ENCODE data around the gene SUMF2. TPM values are rescaled to one million over a fixed set of nuclear protein-coding genes. Genes with fewer than 3 reads are reported as not detected.

The SUMF2 gene
- total and polyA plus RNA-seq, 2 of the 13 experiments (the other 11 are each of a cell fraction or from before 2014, with no cell fraction given), result 48.9 to 54.4 TPM

DNA sequence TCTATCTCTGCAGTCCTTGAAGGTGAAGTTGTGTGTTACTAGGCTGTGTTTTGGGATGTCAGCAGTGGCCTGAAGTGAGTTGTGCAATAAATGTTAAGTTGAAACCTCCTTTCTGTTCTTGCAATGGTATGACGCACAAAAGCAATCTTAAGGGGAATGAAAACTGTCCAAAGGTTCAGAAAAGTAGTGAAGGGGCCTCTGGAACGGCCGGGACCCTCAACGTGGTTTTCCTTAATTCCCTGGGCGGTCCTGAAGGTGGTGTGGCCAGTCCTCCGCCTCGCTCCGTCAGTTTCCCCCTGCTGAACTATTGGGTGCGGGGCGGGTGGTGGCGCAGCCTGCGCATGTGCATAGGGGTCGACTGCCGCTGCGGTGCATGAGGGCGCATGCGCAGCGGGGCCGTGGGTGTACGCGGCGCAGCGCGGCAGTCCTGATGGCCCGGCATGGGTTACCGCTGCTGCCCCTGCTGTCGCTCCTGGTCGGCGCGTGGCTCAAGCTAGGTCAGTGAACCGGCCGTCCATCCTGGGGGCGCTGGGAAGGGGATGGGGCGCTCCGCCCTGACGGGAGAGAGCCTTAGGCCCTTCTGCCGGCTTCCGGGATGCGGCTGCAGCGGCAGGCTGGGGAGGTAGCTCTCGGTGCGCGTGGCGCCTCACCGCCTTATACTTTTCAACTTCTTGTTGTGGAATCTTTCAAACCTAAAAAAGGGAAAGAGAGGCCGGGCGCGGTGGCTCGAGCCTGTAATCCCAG, at the start of gene SUMF2 (continued):
- TF ChIP-seq KDM4B (CRISPR knock-in tag; IDR thresholded peaks at IDR 0.05) (0 out of 2 replicates have a peak, but pooled peaks have one; percentile 34), SNAPC4 (CRISPR knock-in tag; IDR thresholded peaks at IDR 0.05) (no peak), ZNF20 (CRISPR knock-in tag; IDR thresholded peaks at IDR 0.05) (no peak), SNAPC5 (CRISPR knock-in tag; IDR thresholded peaks at IDR 0.05; ENCODE audit: borderline replicate concordance) (no peak), GLI4 (CRISPR knock-in tag; IDR thresholded peaks at IDR 0.05; ENCODE audit: borderline replicate concordance) (no peak), POGZ (CRISPR knock-in tag; IDR thresholded peaks at IDR 0.05) (peak; percentile 92), ZNF30 (CRISPR knock-in tag; IDR thresholded peaks at IDR 0.05) (no peak), SMC3 (IDR thresholded peaks at IDR 0.05; ENCODE audit: low read length) (no peak), HIVEP1 (CRISPR knock-in tag; IDR thresholded peaks at IDR 0.05) (peak; percentile 86; the same call in 1 of the 2 replicates), ZBTB20 (CRISPR knock-in tag; IDR thresholded peaks at IDR 0.05; ENCODE audit: borderline replicate concordance, low read depth) (peak; percentile 65; the same call in 1 of the 2 replicates), ZNF383 (CRISPR knock-in tag; IDR thresholded peaks at IDR 0.05; ENCODE audit: borderline replicate concordance) (no peak), ZMYM2 (CRISPR knock-in tag; IDR thresholded peaks at IDR 0.05) (no peak), ZNF317 (CRISPR knock-in tag; IDR thresholded peaks at IDR 0.05) (peak; percentile 65; the same call in 1 of the 2 replicates)
- TF ChIP-seq, protein P1, sequence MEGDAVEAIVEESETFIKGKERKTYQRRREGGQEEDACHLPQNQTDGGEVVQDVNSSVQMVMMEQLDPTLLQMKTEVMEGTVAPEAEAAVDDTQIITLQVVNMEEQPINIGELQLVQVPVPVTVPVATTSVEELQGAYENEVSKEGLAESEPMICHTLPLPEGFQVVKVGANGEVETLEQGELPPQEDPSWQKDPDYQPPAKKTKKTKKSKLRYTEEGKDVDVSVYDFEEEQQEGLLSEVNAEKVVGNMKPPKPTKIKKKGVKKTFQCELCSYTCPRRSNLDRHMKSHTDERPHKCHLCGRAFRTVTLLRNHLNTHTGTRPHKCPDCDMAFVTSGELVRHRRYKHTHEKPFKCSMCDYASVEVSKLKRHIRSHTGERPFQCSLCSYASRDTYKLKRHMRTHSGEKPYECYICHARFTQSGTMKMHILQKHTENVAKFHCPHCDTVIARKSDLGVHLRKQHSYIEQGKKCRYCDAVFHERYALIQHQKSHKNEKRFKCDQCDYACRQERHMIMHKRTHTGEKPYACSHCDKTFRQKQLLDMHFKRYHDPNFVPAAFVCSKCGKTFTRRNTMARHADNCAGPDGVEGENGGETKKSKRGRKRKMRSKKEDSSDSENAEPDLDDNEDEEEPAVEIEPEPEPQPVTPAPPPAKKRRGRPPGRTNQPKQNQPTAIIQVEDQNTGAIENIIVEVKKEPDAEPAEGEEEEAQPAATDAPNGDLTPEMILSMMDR (CRISPR knock-in tag; IDR thresholded peaks at IDR 0.05), result peak; percentile 63
- TF ChIP-seq, protein P2, sequence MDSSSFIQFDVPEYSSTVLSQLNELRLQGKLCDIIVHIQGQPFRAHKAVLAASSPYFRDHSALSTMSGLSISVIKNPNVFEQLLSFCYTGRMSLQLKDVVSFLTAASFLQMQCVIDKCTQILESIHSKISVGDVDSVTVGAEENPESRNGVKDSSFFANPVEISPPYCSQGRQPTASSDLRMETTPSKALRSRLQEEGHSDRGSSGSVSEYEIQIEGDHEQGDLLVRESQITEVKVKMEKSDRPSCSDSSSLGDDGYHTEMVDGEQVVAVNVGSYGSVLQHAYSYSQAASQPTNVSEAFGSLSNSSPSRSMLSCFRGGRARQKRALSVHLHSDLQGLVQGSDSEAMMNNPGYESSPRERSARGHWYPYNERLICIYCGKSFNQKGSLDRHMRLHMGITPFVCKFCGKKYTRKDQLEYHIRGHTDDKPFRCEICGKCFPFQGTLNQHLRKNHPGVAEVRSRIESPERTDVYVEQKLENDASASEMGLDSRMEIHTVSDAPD (CRISPR knock-in tag; IDR thresholded peaks at IDR 0.05), result peak; percentile 82; the same call in 1 of the 2 replicates
- TF ChIP-seq, protein P3, sequence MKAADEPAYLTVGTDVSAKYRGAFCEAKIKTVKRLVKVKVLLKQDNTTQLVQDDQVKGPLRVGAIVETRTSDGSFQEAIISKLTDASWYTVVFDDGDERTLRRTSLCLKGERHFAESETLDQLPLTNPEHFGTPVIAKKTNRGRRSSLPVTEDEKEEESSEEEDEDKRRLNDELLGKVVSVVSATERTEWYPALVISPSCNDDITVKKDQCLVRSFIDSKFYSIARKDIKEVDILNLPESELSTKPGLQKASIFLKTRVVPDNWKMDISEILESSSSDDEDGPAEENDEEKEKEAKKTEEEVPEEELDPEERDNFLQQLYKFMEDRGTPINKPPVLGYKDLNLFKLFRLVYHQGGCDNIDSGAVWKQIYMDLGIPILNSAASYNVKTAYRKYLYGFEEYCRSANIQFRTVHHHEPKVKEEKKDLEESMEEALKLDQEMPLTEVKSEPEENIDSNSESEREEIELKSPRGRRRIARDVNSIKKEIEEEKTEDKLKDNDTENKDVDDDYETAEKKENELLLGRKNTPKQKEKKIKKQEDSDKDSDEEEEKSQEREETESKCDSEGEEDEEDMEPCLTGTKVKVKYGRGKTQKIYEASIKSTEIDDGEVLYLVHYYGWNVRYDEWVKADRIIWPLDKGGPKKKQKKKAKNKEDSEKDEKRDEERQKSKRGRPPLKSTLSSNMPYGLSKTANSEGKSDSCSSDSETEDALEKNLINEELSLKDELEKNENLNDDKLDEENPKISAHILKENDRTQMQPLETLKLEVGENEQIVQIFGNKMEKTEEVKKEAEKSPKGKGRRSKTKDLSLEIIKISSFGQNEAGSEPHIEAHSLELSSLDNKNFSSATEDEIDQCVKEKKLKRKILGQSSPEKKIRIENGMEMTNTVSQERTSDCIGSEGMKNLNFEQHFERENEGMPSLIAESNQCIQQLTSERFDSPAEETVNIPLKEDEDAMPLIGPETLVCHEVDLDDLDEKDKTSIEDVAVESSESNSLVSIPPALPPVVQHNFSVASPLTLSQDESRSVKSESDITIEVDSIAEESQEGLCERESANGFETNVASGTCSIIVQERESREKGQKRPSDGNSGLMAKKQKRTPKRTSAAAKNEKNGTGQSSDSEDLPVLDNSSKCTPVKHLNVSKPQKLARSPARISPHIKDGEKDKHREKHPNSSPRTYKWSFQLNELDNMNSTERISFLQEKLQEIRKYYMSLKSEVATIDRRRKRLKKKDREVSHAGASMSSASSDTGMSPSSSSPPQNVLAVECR (CRISPR knock-in tag; IDR thresholded peaks at IDR 0.05; ENCODE audit: borderline replicate concordance), result peak; percentile 92

All from HepG2 (cell line).